Sigmoid colon (tissue), 7 donors: Measurements from ENCODE around the gene EHMT1. TPM values are rescaled to one million over a fixed set of nuclear protein-coding genes. Genes with fewer than 3 reads are reported as not detected.
"Not testable (repeated sequence)": the region's sequence is repeated elsewhere in the genome, so short reads cannot be mapped to it uniquely, and the experiment has no call there.

Source experiments
- DNase-seq: peaks from one replicate; pipeline ENCODE4 v3.0.0-alpha.2; 2019
- H3K27ac ChIP-seq, 4 donors: fragments of 200-600 bp; sonication (generic); one replicate each; pipeline ENCODE4 v1.5.1; 2016 to 2019; ENCODE audit warnings: mild to moderate bottlenecking in 1 of 4
- H3K27me3 ChIP-seq, 3 donors: fragments of 200-600 bp; sonication (generic); one replicate each; pipeline ENCODE4 v1.5.1; 2019; ENCODE audit warnings: mild to moderate bottlenecking in 1 of 3
- H3K36me3 ChIP-seq, 4 donors: fragments of 200-600 bp; sonication (generic); one replicate each; pipeline ENCODE4 v1.5.1; 2016 to 2019
- H3K4me1 ChIP-seq, 4 donors: fragments of 200-600 bp; sonication (generic); one replicate each; pipeline ENCODE4 v1.5.1; 2017 to 2019
- H3K4me3 ChIP-seq, 4 donors: fragments of 200-600 bp; sonication (generic); one replicate each; pipeline ENCODE4 v1.5.1; 2017 to 2019; ENCODE audit warnings: mild to moderate bottlenecking in 2 of 4, moderate library complexity in 1 of 4
- H3K9me3 ChIP-seq, 4 donors: fragments of 200-600 bp in 3 of 4; sonication (generic) in 3 of 4; one replicate each; pipeline versions ENCODE4 v1.5.1 to v1.6.1; 2013 to 2019
- CTCF ChIP-seq, 4 experiments: fragments of 450-650 bp in 3 of 4; fragments of 200-600 bp in 1 of 4; IDR thresholded peaks; one replicate each; pipeline ENCODE4 v1.5.1; 2016 to 2019; ENCODE audit warnings: antibody characterized with exemption in 4 of 4, mild to moderate bottlenecking in 3 of 4, moderate library complexity in 2 of 4
- EP300 ChIP-seq, 4 donors: sonication (generic); formaldehyde crosslinking; IDR thresholded peaks; one replicate each; pipeline ENCODE4 v1.6.1; 2017; ENCODE audit warnings: antibody characterized with exemption in 4 of 4
- POLR2A ChIP-seq, 2 donors: fragments of 450-650 bp; IDR thresholded peaks; one replicate each; pipeline ENCODE4 v1.6.1; 2016; ENCODE audit warnings: antibody characterized with exemption in 2 of 2, mild to moderate bottlenecking in 2 of 2, moderate library complexity in 2 of 2
- POLR2AphosphoS5 ChIP-seq, 4 donors: sonication (generic); formaldehyde crosslinking; IDR thresholded peaks; one replicate each; pipeline ENCODE4 v1.6.1; 2017; ENCODE audit warnings: antibody characterized with exemption in 4 of 4
- WGBS, 2 donors: extraction: QIAGEN DNeasy Blood & Tissue Kit; methylation state at CpG; one replicate each; pipeline ENCODE4 v1.1.7; 2013; 5-methylcytosine and 5-hydroxymethylcytosine counted together
- intact Hi-C: fragments of 100-400 bp; cut with DNase I; formaldehyde crosslinking; loops from one replicate; pipeline ENCODE4 v1.15.1; 2023
- polyA plus RNA-seq, 3 donors: library from polyadenylated mRNA; stranded (reverse); fragments of 200-250 nt; gene quantifications; one replicate each; pipeline ENCODE4 v1.2.3, GENCODE V29; 2013
- total RNA-seq, 4 donors: library from RNA; depleted of rRNA; stranded (reverse); fragments of >200 nt; gene quantifications; one replicate each; pipeline ENCODE4 v1.1.0, GENCODE V29; 2016
- donor health status: healthy with polysubstance abuse.
- donor health status: Bipolar disorder and iron deficiency.
- donor health status: healthy.

Gene EHMT1
- total and polyA plus RNA-seq, 7 donors, result 19.2 to 91.4 (median 60.4) TPM

GRCh38 chr9:137710704-137711103 lies 91.9 kb downstream of the EHMT1 start:
- Histone ChIP-seq H3K4me3 (no peak overlapping the region), H3K36me3 (peaks cover 0 to 19% (median 4%) of the 10 kb centered on the region in 4 donors), H3K4me1 (peaks cover 0 to 21% (median 14%) of the 10 kb centered on the region in 4 donors), H3K27ac (no peak overlapping the region), H3K9me3 (no peaks in the 10 kb centered on the region), H3K27me3 (no peaks in the 10 kb centered on the region)
- no peak for TF ChIP-seq POLR2A (IDR thresholded peaks at IDR 0.05)
- TF ChIP-seq EP300 (IDR thresholded peaks at IDR 0.05), result no peak
- TF ChIP-seq CTCF (IDR thresholded peaks at IDR 0.05), result no peak
- peak in 1 of 4 donors; percentile 16 for TF ChIP-seq POLR2AphosphoS5 (IDR thresholded peaks at IDR 0.05)
- WGBS, 2 donors, result 85 to 93% methylated on average over 12 of the region's 12 CpGs
- peak; percentile 77 for DNase-seq
- intact Hi-C loops, result no loop called here

GRCh38 chr9:137711678-137712105 lies 92.9 kb downstream of the EHMT1 start:
- intact Hi-C loops, result no loop called here
- no peak for DNase-seq
- no peak overlapping the region for H3K4me3 ChIP-seq
- no peak overlapping the region for H3K27ac ChIP-seq
- peaks cover 0 to 13% (median 9%) of the 10 kb centered on the region in 4 donors for H3K4me1 ChIP-seq
- H3K27me3 ChIP-seq, result no peaks in the 10 kb centered on the region
- 94 to 95% methylated on average over 18 of the region's 18 CpGs for WGBS, 2 donors
- H3K9me3 ChIP-seq, result no peaks in the 10 kb centered on the region
- TF ChIP-seq EP300 (IDR thresholded peaks at IDR 0.05) (no peak), POLR2A (IDR thresholded peaks at IDR 0.05) (no peak), POLR2AphosphoS5 (IDR thresholded peaks at IDR 0.05) (no peak), CTCF (IDR thresholded peaks at IDR 0.05) (no peak)
- H3K36me3 ChIP-seq, result peaks cover 0 to 22% (median 6%) of the 10 kb centered on the region in 4 donors

- WGBS, 2 donors, result 89% methylated on average over 12 of the region's 12 CpGs
- H3K27ac ChIP-seq, result no peak overlapping the region
Observed at GRCh38 chr9:137715321-137715720, 96.5 kb downstream of the EHMT1 start.

GRCh38 chr9:137715866-137716693 lies 97.3 kb downstream of the EHMT1 start:
- H3K27ac ChIP-seq, H3K4me1 ChIP-seq, DNase-seq, H3K4me3 ChIP-seq, H3K9me3 ChIP-seq, H3K27me3 ChIP-seq, intact Hi-C loops: not testable (repeated sequence)
- WGBS, 2 donors, result 81 to 93% methylated on average over 7 of the region's 7 CpGs
- H3K36me3 ChIP-seq, result peaks cover 5 to 61% (median 27%) of the 10 kb centered on the region in 4 donors

More at GRCh38 chr9:137715321-137715720, 96.5 kb downstream of the EHMT1 start:
- H3K27me3 ChIP-seq, result no peaks in the 10 kb centered on the region
- TF ChIP-seq POLR2A (IDR thresholded peaks at IDR 0.05) (no peak), POLR2AphosphoS5 (IDR thresholded peaks at IDR 0.05) (no peak), EP300 (IDR thresholded peaks at IDR 0.05) (no peak), CTCF (IDR thresholded peaks at IDR 0.05) (no peak)
- H3K36me3 ChIP-seq, result peaks cover 0 to 56% (median 24%) of the 10 kb centered on the region in 4 donors
- intact Hi-C loops, result no loop called here
- H3K9me3 ChIP-seq, result no peaks in the 10 kb centered on the region
- peaks cover 0 to 4% (median 0%) of the 10 kb centered on the region in 4 donors for H3K4me1 ChIP-seq
- no peak overlapping the region for H3K4me3 ChIP-seq
- no peak for DNase-seq

GRCh38 chr9:137716694-137717287 lies 98.0 kb downstream of the EHMT1 start:
- 97 to 98% methylated on average over 25 of the region's 25 CpGs for WGBS, 2 donors
- intact Hi-C loops, result no loop called here
- Histone ChIP-seq H3K4me3 (no peak overlapping the region), H3K36me3 (peaks cover 5 to 54% (median 25%) of the 10 kb centered on the region in 4 donors), H3K4me1 (no peaks in the 10 kb centered on the region), H3K27ac (no peak overlapping the region), H3K27me3 (no peaks in the 10 kb centered on the region), H3K9me3 (no peaks in the 10 kb centered on the region)
- TF ChIP-seq POLR2AphosphoS5 (IDR thresholded peaks at IDR 0.05) (no peak), EP300 (IDR thresholded peaks at IDR 0.05) (no peak), CTCF (IDR thresholded peaks at IDR 0.05) (no peak), POLR2A (IDR thresholded peaks at IDR 0.05) (no peak)
- no peak for DNase-seq
